Spleen (tissue), 7 donors: Measurements from ENCODE around the gene MAMLD1.

Source experiments
- CTCF ChIP-seq, 11 experiments: fragments of 200-600 bp in 7 of 11; fragments of 450-650 bp in 4 of 11; sonication (generic) in 4 of 11; IDR thresholded peaks in 8 of 11; conservative IDR thresholded peaks in 3 of 11; 1 replicate in 7 of 11; 2 replicates in 4 of 11; pipeline versions ENCODE4 v1.4.0 to v1.8.0; 2016 to 2021; ENCODE audit warnings: antibody characterized with exemption in 11 of 11, inconsistent platforms in 4 of 11, mild to moderate bottlenecking in 1 of 11
- POLR2AphosphoS5 ChIP-seq, 3 donors: sonication (generic); formaldehyde crosslinking; IDR thresholded peaks; one replicate each; pipeline ENCODE4 v1.5.1; 2017; ENCODE audit warnings: antibody characterized with exemption in 3 of 3
- donor health status: DM: no; HTN: no; CAD: no; lungs with moderate emphysema.
- donor health status: DM: no; HTN: no; CAD: no.
- donor health status: DM: no; HTN: no; CAD: no.

GRCh38 chrX:150372280-150372679 lies 9.2 kb downstream of the MAMLD1 start:
- TF ChIP-seq CTCF (IDR thresholded peaks at IDR 0.05 in 8 of 11, conservative IDR thresholded peaks at IDR 0.05 in 3 of 11) (no peak), POLR2AphosphoS5 (IDR thresholded peaks at IDR 0.05) (no peak)
